Esophagus muscularis mucosa (tissue), 4 donors: Measurements from ENCODE around the gene XRRA1. TPM values are rescaled to one million over a fixed set of nuclear protein-coding genes. Genes with fewer than 3 reads are reported as not detected.

Experiments used
- DNase-seq: peaks from one replicate; pipeline ENCODE4 v3.0.0-alpha.2; 2017; ENCODE audit errors: extremely low spot score
- H3K27ac ChIP-seq, 4 donors: fragments of 200-600 bp; sonication (generic); replicated peaks in 1 of 4; 1 replicate in 3 of 4; 2 replicates in 1 of 4; pipeline ENCODE4 v1.5.1; 2016 to 2019; ENCODE audit warnings: mild to moderate bottlenecking in 1 of 4
- H3K27me3 ChIP-seq, 4 donors: fragments of 200-600 bp; sonication (generic); one replicate each; pipeline versions ENCODE4 v1.5.1 to v1.6.0; 2016 to 2019
- H3K36me3 ChIP-seq, 4 donors: fragments of 200-600 bp; sonication (generic); one replicate each; pipeline ENCODE4 v1.5.1; 2016 to 2019
- H3K4me1 ChIP-seq, 4 donors: fragments of 200-600 bp; sonication (generic); one replicate each; pipeline ENCODE4 v1.5.1; 2016 to 2019
- H3K4me3 ChIP-seq, 4 donors: fragments of 200-600 bp; sonication (generic); 1 replicate in 2 of 4; 2 replicates in 2 of 4; pipeline ENCODE4 v1.5.1; 2016 to 2019; ENCODE audit warnings: mild to moderate bottlenecking in 4 of 4, moderate library complexity in 1 of 4
- H3K9me3 ChIP-seq, 4 donors: fragments of 200-600 bp; sonication (generic); 1 replicate in 3 of 4; 2 replicates in 1 of 4; pipeline ENCODE4 v1.5.1; 2016 to 2019
- CTCF ChIP-seq, 3 experiments: fragments of 200-600 bp in 2 of 3; fragments of 450-650 bp in 1 of 3; sonication (generic) in 2 of 3; IDR thresholded peaks; one replicate each; pipeline ENCODE4 v1.5.1; 2017 to 2019; ENCODE audit warnings: antibody characterized with exemption in 3 of 3, mild to moderate bottlenecking in 2 of 3, moderate library complexity in 1 of 3
- EP300 ChIP-seq: sonication (generic); formaldehyde crosslinking; IDR thresholded peaks from one replicate; pipeline ENCODE4 v1.6.1; 2017; ENCODE audit warnings: antibody characterized with exemption
- POLR2A ChIP-seq: fragments of 450-650 bp; IDR thresholded peaks from one replicate; pipeline ENCODE4 v1.6.1; 2017; ENCODE audit warnings: antibody characterized with exemption, moderate library complexity, mild to moderate bottlenecking, low read depth
- POLR2AphosphoS5 ChIP-seq, 2 donors: sonication (generic); formaldehyde crosslinking; IDR thresholded peaks; one replicate each; pipeline ENCODE4 v1.6.1; 2017; ENCODE audit warnings: antibody characterized with exemption in 2 of 2
- WGBS: methylation state at CpG from one replicate; pipeline ENCODE4 v1.1.5; 2018; 5-methylcytosine and 5-hydroxymethylcytosine counted together
- intact Hi-C: fragments of 100-400 bp; cut with DNase I; formaldehyde crosslinking; loops from one replicate; pipeline ENCODE4 v1.15.1; 2023
- total RNA-seq, 4 donors: library from RNA; depleted of rRNA; stranded (reverse); fragments of >200 nt; gene quantifications; one replicate each; pipeline versions ENCODE4 v1.1.0 to v1.2.1, GENCODE V29; 2016

XRRA1 gene
- total RNA-seq, 4 donors from 2014 or later, result 9.1 to 19.5 (median 11.8) TPM

GRCh38 chr11:74849525-74850391 is 99.1 kb downstream of the XRRA1 start:
- intact Hi-C loops, result no loop called here
- TF ChIP-seq POLR2AphosphoS5 (IDR thresholded peaks at IDR 0.05) (no peak), CTCF (IDR thresholded peaks at IDR 0.05) (no peak), POLR2A (no peak), EP300 (no peak)
- H3K36me3 ChIP-seq, result peaks cover 0 to 82% (median 40%) of the 10 kb centered on the region in 4 donors

GRCh38 chr11:74847895-74848294 is 101.0 kb downstream of the XRRA1 start:
- no peaks in the 10 kb centered on the region for H3K27me3 ChIP-seq
- intact Hi-C loops, result no loop called here
- no peaks in the 10 kb centered on the region for H3K9me3 ChIP-seq
- peak; percentile 88 for DNase-seq
- peaks cover 4 to 89% (median 53%) of the 10 kb centered on the region in 4 donors for H3K36me3 ChIP-seq
- TF ChIP-seq EP300 (no peak), POLR2AphosphoS5 (IDR thresholded peaks at IDR 0.05) (peak in 1 of 2 donors; percentile 5)
- no peak overlapping the region for H3K4me3 ChIP-seq
- 100% methylated on average over 2 of the region's 6 CpGs for WGBS
- no peak overlapping the region for H3K27ac ChIP-seq
- no peaks in the 10 kb centered on the region for H3K4me1 ChIP-seq

More at GRCh38 chr11:74849525-74850391, 99.1 kb downstream of the XRRA1 start:
- DNase-seq, result peak; percentile 70
- no peak overlapping the region for H3K27ac ChIP-seq
- no peak overlapping the region for H3K4me3 ChIP-seq
- no peaks in the 10 kb centered on the region for H3K9me3 ChIP-seq
- H3K27me3 ChIP-seq, result no peaks in the 10 kb centered on the region
- H3K4me1 ChIP-seq, result no peaks in the 10 kb centered on the region
- WGBS, result 73% methylated on average over 7 of the region's 7 CpGs

GRCh38 chr11:74847395-74847794 is 101.5 kb downstream of the XRRA1 start:
- H3K9me3 ChIP-seq, result no peaks in the 10 kb centered on the region
- no peak overlapping the region for H3K27ac ChIP-seq
- no peak for TF ChIP-seq POLR2AphosphoS5 (IDR thresholded peaks at IDR 0.05)
- TF ChIP-seq POLR2A, result no peak
- no peak for TF ChIP-seq CTCF (IDR thresholded peaks at IDR 0.05)
- TF ChIP-seq EP300, result no peak
- intact Hi-C loops, result no loop called here
- 100% methylated on average over 1 of the region's 1 CpG for WGBS
- H3K4me1 ChIP-seq, result no peaks in the 10 kb centered on the region
- no peaks in the 10 kb centered on the region for H3K27me3 ChIP-seq
- DNase-seq, result peak; percentile 10
- no peak overlapping the region for H3K4me3 ChIP-seq
- peaks cover 5 to 89% (median 55%) of the 10 kb centered on the region in 4 donors for H3K36me3 ChIP-seq

GRCh38 chr11:74846770-74847169 is 102.1 kb downstream of the XRRA1 start:
- H3K36me3 ChIP-seq, result peaks cover 5 to 88% (median 55%) of the 10 kb centered on the region in 4 donors
- no peaks in the 10 kb centered on the region for H3K4me1 ChIP-seq
- no peaks in the 10 kb centered on the region for H3K27me3 ChIP-seq
- TF ChIP-seq EP300, result no peak
- TF ChIP-seq CTCF (IDR thresholded peaks at IDR 0.05), result no peak
- no peak for TF ChIP-seq POLR2AphosphoS5 (IDR thresholded peaks at IDR 0.05)
- no peak for TF ChIP-seq POLR2A
- no peak overlapping the region for H3K4me3 ChIP-seq
- no peak for DNase-seq
- no peak overlapping the region for H3K27ac ChIP-seq
- WGBS, result 81% methylated on average over 2 of the region's 2 CpGs
- no peaks in the 10 kb centered on the region for H3K9me3 ChIP-seq
- intact Hi-C loops, result no loop called here

- H3K36me3 ChIP-seq, result peaks cover 5 to 88% (median 50%) of the 10 kb centered on the region in 4 donors
Measured at GRCh38 chr11:74845978-74846517, 102.8 kb downstream of the XRRA1 start.

More at GRCh38 chr11:74845978-74846517, 102.8 kb downstream of the XRRA1 start:
- Histone ChIP-seq H3K4me1 (no peaks in the 10 kb centered on the region), H3K27ac (no peak overlapping the region), H3K4me3 (no peak overlapping the region), H3K9me3 (no peaks in the 10 kb centered on the region), H3K27me3 (no peaks in the 10 kb centered on the region)
- DNase-seq, result no peak
- no peak for TF ChIP-seq POLR2AphosphoS5 (IDR thresholded peaks at IDR 0.05)
- TF ChIP-seq EP300, result no peak
- TF ChIP-seq POLR2A, result no peak
- TF ChIP-seq CTCF (IDR thresholded peaks at IDR 0.05), result no peak
- intact Hi-C loops, result no loop called here
- 91% methylated on average over 5 of the region's 5 CpGs for WGBS
